PC-3 (cell line): ENCODE data around the gene EDIL3. TPM values are rescaled to one million over a fixed set of nuclear protein-coding genes. Genes with fewer than 3 reads are reported as not detected.

ENCODE experiments used
- ATAC-seq: fragments of 200-7000 bp; cut with Tn5 transposase; 2 replicates; pipeline ENCODE4 v1.9.1; 2020; ENCODE audit warnings: mild to moderate bottlenecking, moderate library complexity
- BruUV-seq: library from RNA; stranded (reverse); fragments of 400-500 nt; replicated peaks from 2 replicates; lab custom pipeline; 2021; lab: Mats Ljungman, UMichigan
- CTCF ChIA-PET: fragments of 300-600 bp; sonication (Branson Sonifier 250); formaldehyde crosslinking; loops from one replicate; lab custom pipeline; 2022; ENCODE audit warnings: antibody characterized with exemption; lab: Charles Lee
- POLR2A ChIA-PET: fragments of 300-600 bp; sonication (Branson Sonifier 250); formaldehyde crosslinking; loops from one replicate; lab custom pipeline; 2022; ENCODE audit warnings: antibody characterized with exemption; ENCODE audit not compliant: unreplicated experiment; lab: Charles Lee
- DNase-seq: peaks from one replicate; pipeline ENCODE4 v3.0.0-alpha.2; 2015
- H2AFZ ChIP-seq: fragments of 300-600 bp; sonication (generic); 2 replicates; pipeline ENCODE4 v1.6.0; 2016; ENCODE audit warnings: antibody characterized with exemption, low read length
- H3F3A ChIP-seq: fragments of 300-600 bp; sonication (generic); one replicate; pipeline ENCODE4 v1.6.0; 2017; ENCODE audit warnings: antibody characterized with exemption, low read length, control low read depth, mild to moderate bottlenecking; ENCODE audit not compliant: unreplicated experiment
- H3K27ac ChIP-seq: fragments of 300-600 bp; sonication (generic); 2 replicates; pipeline ENCODE4 v1.5.1; 2016; ENCODE audit warnings: mild to moderate bottlenecking, low read length
- H3K27me3 ChIP-seq: fragments of 300-600 bp; sonication (generic); 2 replicates; pipeline ENCODE4 v1.6.1; 2016; ENCODE audit warnings: low read length, mixed read lengths
- H3K36me3 ChIP-seq: fragments of 300-600 bp; sonication (generic); 2 replicates; pipeline ENCODE4 v1.6.1; 2016; ENCODE audit warnings: low read depth, mixed run types, low read length, mixed read lengths
- H3K4me1 ChIP-seq: fragments of 300-600 bp; sonication (generic); 2 replicates; pipeline ENCODE4 v1.5.1; 2016; ENCODE audit warnings: low read length; ENCODE audit not compliant: insufficient read depth
- H3K4me2 ChIP-seq: fragments of 300-600 bp; sonication (generic); 2 replicates; pipeline ENCODE4 v1.6.0; 2016; ENCODE audit warnings: low read length
- H3K4me3 ChIP-seq: fragments of 300-600 bp; sonication (generic); 2 replicates; pipeline ENCODE4 v1.5.1; 2016; ENCODE audit warnings: mild to moderate bottlenecking, low read length, mixed read lengths
- H3K79me2 ChIP-seq: fragments of 300-600 bp; sonication (generic); 2 replicates; pipeline ENCODE4 v1.6.1; 2017; ENCODE audit warnings: low read length, mixed read lengths
- H3K9ac ChIP-seq: fragments of 300-600 bp; sonication (generic); 2 replicates; pipeline ENCODE4 v1.6.0; 2016; ENCODE audit warnings: mild to moderate bottlenecking, low read length
- H3K9me2 ChIP-seq: fragments of 300-600 bp; sonication (generic); replicated peaks from 2 replicates; pipeline ENCODE4 v1.6.1; 2016; ENCODE audit warnings: mixed run types, low read length, mixed read lengths
- H3K9me3 ChIP-seq: fragments of 300-600 bp; sonication (generic); 2 replicates; pipeline ENCODE4 v1.6.1; 2016; ENCODE audit warnings: low read length, mixed read lengths
- H4K20me1 ChIP-seq: fragments of 300-600 bp; sonication (generic); 2 replicates; pipeline ENCODE4 v1.6.1; 2016; ENCODE audit warnings: low read length, mixed read lengths
- CTCF ChIP-seq: fragments of 300-600 bp; sonication (generic); conservative IDR thresholded peaks from 2 replicates; pipeline ENCODE4 v1.5.1; 2017; ENCODE audit warnings: antibody characterized with exemption, low read depth, mild to moderate bottlenecking, low read length
- EZH2 ChIP-seq: fragments of 300-600 bp; sonication (generic); IDR thresholded peaks from one replicate; pipeline ENCODE4 v1.6.1; 2017; ENCODE audit warnings: antibody characterized with exemption, mild to moderate bottlenecking, low read length; ENCODE audit not compliant: unreplicated experiment
- EZH2phosphoT487 ChIP-seq: fragments of 300-600 bp; sonication (generic); IDR thresholded peaks from 2 replicates; pipeline ENCODE4 v1.6.1; 2018; ENCODE audit warnings: mild to moderate bottlenecking, antibody characterized with exemption, low read length, borderline replicate concordance
- intact Hi-C: fragments of 100-400 bp; cut with micrococcal nuclease; formaldehyde crosslinking; loops from 2 replicates; pipeline ENCODE4 v1.9.0; 2023
- total RNA-seq: library from RNA; depleted of rRNA; stranded (reverse); fragments of >200 nt; gene quantifications from 2 replicates; pipeline ENCODE4 v1.2.3, GENCODE V29; 2014

The EDIL3 gene
- total RNA-seq, 1 experiment from 2014 or later = 13.8 TPM

GRCh38 chr5:84131372-84131771, 253.3 kb downstream of the EDIL3 start:
- Histone ChIP-seq H2AFZ (no peak overlapping the region), H3F3A (no peaks in the 10 kb centered on the region), H3K9me2 (no peaks in the 10 kb centered on the region), H4K20me1 (no peaks in the 10 kb centered on the region), H3K36me3 (no peaks in the 10 kb centered on the region), H3K27me3 (no peaks in the 10 kb centered on the region), H3K79me2 (no peaks in the 10 kb centered on the region), H3K4me3 (no peak overlapping the region), H3K27ac (peak overlapping the region; percentile 25; the same call in 1 of the 2 replicates), H3K4me1 (peaks cover 24% of the 10 kb centered on the region), H3K9me3 (no peaks in the 10 kb centered on the region), H3K9ac (no peak overlapping the region), H3K4me2 (no peak overlapping the region)
- ATAC-seq = peak; percentile 90
- CTCF ChIA-PET = no interaction called here
- POLR2A ChIA-PET = no interaction called here
- intact Hi-C loops = loop anchor here (2.0 to 5.0 kb wide), 4 partner anchors 99 to 117 kb away; no protein-coding TSS in a partner anchor
- no TSS peak for BruUV-seq
- TF ChIP-seq CTCF (no peak), EZH2 (no peak)
- DNase-seq = peak; percentile 50

- ATAC-seq (peak; percentile 62), DNase-seq (peak; percentile 53)
- no peaks in the 10 kb centered on the region for H3F3A ChIP-seq
- no peaks in the 10 kb centered on the region for H3K9me2 ChIP-seq
- H4K20me1 ChIP-seq = no peaks in the 10 kb centered on the region
- no peaks in the 10 kb centered on the region for H3K79me2 ChIP-seq
- H3K4me2 ChIP-seq = 0 out of 2 replicates have a peak overlapping the region, but pooled peaks have one; percentile 27
- no peak overlapping the region for H3K9ac ChIP-seq
- ChIA-PET CTCF (no interaction called here), POLR2A (no interaction called here)
- H3K9me3 ChIP-seq = no peaks in the 10 kb centered on the region
- TF ChIP-seq CTCF (no peak), EZH2 (no peak), EZH2phosphoT487 (no peak)
- peak overlapping the region; percentile 53 for H3K27ac ChIP-seq
- H3K4me1 ChIP-seq = peaks cover 24% of the 10 kb centered on the region
- intact Hi-C loops = loop anchor here (2.0 to 5.0 kb wide), 4 partner anchors 98 to 119 kb away; no protein-coding TSS in a partner anchor
- BruUV-seq = no TSS peak
- no peaks in the 10 kb centered on the region for H3K36me3 ChIP-seq
- no peaks in the 10 kb centered on the region for H3K27me3 ChIP-seq
- no peak overlapping the region for H3K4me3 ChIP-seq
- 0 out of 2 replicates have a peak overlapping the region, but pooled peaks have one; percentile 25 for H2AFZ ChIP-seq
Measured at GRCh38 chr5:84130006-84130580, 254.6 kb downstream of the EDIL3 start.

- Histone ChIP-seq H3K79me2 (no peaks in the 10 kb centered on the region), H2AFZ (no peak overlapping the region), H3K36me3 (no peaks in the 10 kb centered on the region), H3K4me3 (no peak overlapping the region), H3F3A (no peaks in the 10 kb centered on the region), H3K4me2 (no peak overlapping the region), H3K9ac (no peak overlapping the region), H3K27ac (no peak overlapping the region), H3K27me3 (no peaks in the 10 kb centered on the region), H4K20me1 (no peaks in the 10 kb centered on the region), H3K9me2 (no peaks in the 10 kb centered on the region), H3K9me3 (no peaks in the 10 kb centered on the region), H3K4me1 (peaks cover 6% of the 10 kb centered on the region; the same call in 1 of the 2 replicates)
- intact Hi-C loops = no loop called here
- ChIA-PET CTCF (no interaction called here), POLR2A (no interaction called here)
- ATAC-seq (no peak), DNase-seq (no peak)
- no TSS peak for BruUV-seq
- TF ChIP-seq EZH2 = no peak
- TF ChIP-seq CTCF = no peak
- TF ChIP-seq EZH2phosphoT487 = no peak
Measured at GRCh38 chr5:84125216-84125615, 259.5 kb downstream of the EDIL3 start.
